Lung (tissue), 12 donors: ENCODE results near the gene SPSB1. TPM values are rescaled to one million over a fixed set of nuclear protein-coding genes. Genes with fewer than 3 reads are reported as not detected.

Source experiments
- ATAC-seq: fragments of 200-7000 bp; cut with Tn5 transposase; one replicate; pipeline ENCODE4 v1.9.1; 2020; ENCODE audit warnings: moderate number of reproducible peaks; ENCODE audit not compliant: insufficient read depth, low FRiP score
- DNase-seq, 3 donors: peaks; one replicate each; pipeline ENCODE4 v3.0.0-alpha.2; 2013 to 2017
- H3K27ac ChIP-seq, 2 donors: one replicate each; pipeline ENCODE4 v1.5.1; 2013; ENCODE audit warnings: mild to moderate bottlenecking in 2 of 2, moderate library complexity in 2 of 2, control low read depth in 1 of 2, inconsistent platforms in 1 of 2, low read depth in 1 of 2, low read length in 1 of 2
- H3K27me3 ChIP-seq, 3 donors: one replicate each; pipeline ENCODE4 v1.5.1; 2013; ENCODE audit warnings: low read length in 2 of 3; ENCODE audit not compliant: control insufficient read depth in 3 of 3, insufficient read depth in 3 of 3
- H3K36me3 ChIP-seq, 4 donors: one replicate each; pipeline ENCODE4 v1.5.1; 2013; ENCODE audit warnings: low read length in 4 of 4, mild to moderate bottlenecking in 1 of 4, moderate library complexity in 1 of 4; ENCODE audit not compliant: control insufficient read depth in 4 of 4, insufficient read depth in 4 of 4
- H3K4me1 ChIP-seq, 5 donors: one replicate each; pipeline ENCODE4 v1.5.1; 2013; ENCODE audit warnings: low read length in 5 of 5, mild to moderate bottlenecking in 2 of 5, moderate library complexity in 1 of 5; ENCODE audit not compliant: control insufficient read depth in 5 of 5, insufficient read depth in 5 of 5
- H3K4me3 ChIP-seq: one replicate; pipeline ENCODE4 v1.5.1; 2013; ENCODE audit warnings: mild to moderate bottlenecking, control low read depth, moderate library complexity
- H3K9ac ChIP-seq, 2 donors: one replicate each; pipeline ENCODE4 v1.5.1; 2013; ENCODE audit warnings: low read length in 2 of 2, control low read depth in 1 of 2; ENCODE audit not compliant: insufficient read depth in 1 of 2
- H3K9me3 ChIP-seq, 4 donors: one replicate each; pipeline ENCODE4 v1.5.1; 2013; ENCODE audit warnings: low read length in 3 of 4, mild to moderate bottlenecking in 1 of 4, moderate library complexity in 1 of 4; ENCODE audit not compliant: control insufficient read depth in 4 of 4, insufficient read depth in 3 of 4
- CTCF ChIP-seq: IDR thresholded peaks from 2 replicates; pipeline ENCODE4 v1.5.1; 2012; ENCODE audit warnings: mild to moderate bottlenecking; ENCODE audit errors: control extremely low read depth, extremely low read depth
- WGBS, 2 donors: extraction: QIAGEN DNeasy Blood & Tissue Kit; methylation state at CpG; one replicate each; pipeline ENCODE4 v1.1.7; 2013; 5-methylcytosine and 5-hydroxymethylcytosine counted together
- polyA plus RNA-seq, 2 donors: library from polyadenylated mRNA; stranded (reverse); fragments of 200-250 nt; gene quantifications; one replicate each; pipeline ENCODE4 v1.2.1, GENCODE V29; 2013
- total RNA-seq, 2 donors: library from RNA; depleted of rRNA in 1 of 2; stranded (reverse); fragments of >200 nt in 1 of 2; gene quantifications; one replicate each; pipeline ENCODE4 v1.2.1, GENCODE V29; 2014 to 2021
- donor health status: control.
- donor health status: control.
- donor health status: Bipolar disorder and iron deficiency.
- donor health status: healthy.
- donor health status: DM: yes; HTN: yes; CAD: no.

The SPSB1 gene
- total and polyA plus RNA-seq, 4 donors = 9.5 to 25.9 (median 21.6) TPM

GRCh38 chr1:9271861-9272595 is 20.7 kb upstream of the SPSB1 start:
- no peak overlapping the region for H3K27ac ChIP-seq
- no peak overlapping the region for H3K4me3 ChIP-seq
- H3K9me3 ChIP-seq = no peaks in the 10 kb centered on the region
- TF ChIP-seq CTCF = no peak
- ATAC-seq (no peak), DNase-seq (no peak)
- 93 to 96% methylated on average over 23 to 24 of the region's 24 CpGs for WGBS, 2 donors
- H3K27me3 ChIP-seq = no peaks in the 10 kb centered on the region
- peaks cover 0 to 2% (median 0%) of the 10 kb centered on the region in 5 donors for H3K4me1 ChIP-seq
- peaks cover 0 to 15% (median 2%) of the 10 kb centered on the region in 4 donors for H3K36me3 ChIP-seq
- H3K9ac ChIP-seq = no peak overlapping the region

DNA sequence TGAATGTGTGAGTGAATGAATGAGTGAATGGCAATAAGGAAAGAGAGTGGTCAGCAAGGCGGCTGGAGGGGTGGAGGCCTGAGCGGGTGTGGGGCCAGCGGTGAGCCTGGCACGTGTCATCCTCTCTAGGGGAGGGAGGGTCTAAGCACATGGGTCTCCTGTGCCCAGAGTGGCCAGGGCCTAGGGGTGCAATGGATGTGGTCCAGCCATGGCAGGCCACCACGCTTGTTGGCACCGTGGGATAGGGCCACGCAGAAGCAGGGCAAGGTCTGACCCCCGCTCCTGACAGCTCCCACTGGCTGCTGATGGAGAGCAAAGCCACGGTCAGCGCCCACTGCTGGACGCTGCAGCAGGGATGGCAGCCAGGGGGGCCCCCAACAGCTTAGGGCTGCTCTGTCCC is 19.5 kb upstream of the SPSB1 start:
- DNase-seq (no peak), ATAC-seq (no peak)
- no peaks in the 10 kb centered on the region for H3K27me3 ChIP-seq
- TF ChIP-seq CTCF = no peak
- no peak overlapping the region for H3K27ac ChIP-seq
- WGBS, 2 donors = 83 to 84% methylated on average over 11 of the region's 11 CpGs
- H3K9ac ChIP-seq = no peak overlapping the region
- H3K9me3 ChIP-seq = no peaks in the 10 kb centered on the region
- H3K36me3 ChIP-seq = peaks cover 0 to 15% (median 2%) of the 10 kb centered on the region in 4 donors
- no peak overlapping the region for H3K4me3 ChIP-seq
- peaks cover 0 to 2% (median 0%) of the 10 kb centered on the region in 5 donors for H3K4me1 ChIP-seq

DNA sequence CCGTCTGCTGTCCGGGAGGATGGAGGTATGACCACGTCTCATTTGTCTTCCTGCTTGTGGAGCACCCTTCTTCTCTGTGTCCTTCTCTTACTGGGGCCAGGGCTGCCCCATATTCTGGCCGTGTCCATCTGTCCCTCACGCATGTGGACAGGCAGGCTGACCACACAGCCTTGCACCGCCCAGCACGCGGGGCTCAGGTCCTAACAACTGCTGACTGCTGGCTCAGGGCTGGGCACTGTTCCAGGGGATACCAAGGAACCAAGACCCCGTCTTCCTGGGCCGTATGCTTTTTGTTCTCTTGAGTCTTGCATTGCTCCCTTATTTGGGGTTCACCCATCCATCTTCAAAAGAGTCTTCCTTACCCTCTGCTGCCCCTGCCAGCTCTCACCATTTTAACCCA is 17.5 kb upstream of the SPSB1 start:
- no peak for DNase-seq
- H3K9ac ChIP-seq = no peak overlapping the region
- H3K4me3 ChIP-seq = no peak overlapping the region
- WGBS, 2 donors = 77 to 79% methylated on average over 10 of the region's 10 CpGs
- H3K4me1 ChIP-seq = peaks cover 0 to 5% (median 3%) of the 10 kb centered on the region in 5 donors
- H3K9me3 ChIP-seq = no peaks in the 10 kb centered on the region
- ATAC-seq = no peak
- H3K36me3 ChIP-seq = peaks cover 0 to 4% (median 0%) of the 10 kb centered on the region in 4 donors
- H3K27me3 ChIP-seq = no peaks in the 10 kb centered on the region
- no peak overlapping the region for H3K27ac ChIP-seq
- no peak for TF ChIP-seq CTCF

DNA sequence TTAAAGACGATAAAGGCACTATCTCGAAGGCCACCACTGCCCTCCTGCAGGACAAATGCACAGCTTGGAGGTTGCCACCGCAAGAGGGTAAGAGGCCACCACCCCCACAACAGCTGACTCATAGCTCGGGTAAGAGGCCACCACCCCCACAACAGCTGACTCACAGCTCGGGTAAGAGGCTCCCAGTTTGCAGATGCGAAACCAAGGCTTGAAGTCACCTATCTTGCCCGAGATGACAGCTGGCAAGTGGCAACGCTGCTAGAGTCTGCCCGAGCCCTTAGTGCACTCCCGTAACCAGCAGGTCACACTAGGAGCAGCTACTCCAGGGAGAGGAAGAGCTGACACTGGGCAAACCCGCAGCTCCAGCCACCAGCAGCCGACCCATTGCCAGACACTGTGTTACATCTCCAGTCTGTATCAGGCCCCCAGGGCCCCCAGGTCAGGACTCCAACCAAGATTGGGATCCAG is 17.1 kb upstream of the SPSB1 start:
- Histone ChIP-seq H3K27me3 (no peaks in the 10 kb centered on the region), H3K9me3 (no peaks in the 10 kb centered on the region), H3K4me3 (no peak overlapping the region), H3K4me1 (peaks cover 0 to 9% (median 5%) of the 10 kb centered on the region in 5 donors), H3K27ac (peak overlapping the region in 1 of 2 donors; percentile 12), H3K36me3 (no peaks in the 10 kb centered on the region), H3K9ac (no peak overlapping the region)
- no peak for DNase-seq
- WGBS, 2 donors = 45 to 53% methylated on average over 12 of the region's 12 CpGs
- peak; percentile 76 for ATAC-seq
- no peak for TF ChIP-seq CTCF
